Measurements from ENCODE around the gene ATP7B. TPM values are rescaled to one million over a fixed set of nuclear protein-coding genes. Genes with fewer than 3 reads are reported as not detected.

Gene ATP7B
- total RNA-seq, 2 experiments from 2014 or later: 0.85 to 1.2 TPM

- H3K4me1 ChIP-seq (ENCODE audit: insufficient read depth, low read length): peaks cover 31% of the 10 kb centered on the region
- ChIA-PET CTCF (no interaction called here), POLR2A (interaction anchor here (0.7 kb wide), 1 partner anchor 44 kb away, joined by 3 read pairs; the partner anchor contains the start of genes ALG11 and ATP7B)
- Mint-ChIP-seq H3K9me3 (no peaks in the 10 kb centered on the region), H3K36me3 (ENCODE audit: low read depth) (no peaks in the 10 kb centered on the region), H3K27me3 (no peaks in the 10 kb centered on the region), H3K4me3 (peak overlapping the region; percentile 27), H3K27ac (no peak overlapping the region), H3K4me1 (ENCODE audit: low read depth) (peaks cover 50% of the 10 kb centered on the region)
- no peak overlapping the region for H3K27ac ChIP-seq (ENCODE audit: low read depth in 1 of 2, low read length in 2 of 2)
- H3K36me3 ChIP-seq (ENCODE audit: insufficient read depth, low read length): no peaks in the 10 kb centered on the region
- DNase-seq (no peak), ATAC-seq (ENCODE audit: poor library complexity) (no peak)
- TF ChIP-seq, protein P1, sequence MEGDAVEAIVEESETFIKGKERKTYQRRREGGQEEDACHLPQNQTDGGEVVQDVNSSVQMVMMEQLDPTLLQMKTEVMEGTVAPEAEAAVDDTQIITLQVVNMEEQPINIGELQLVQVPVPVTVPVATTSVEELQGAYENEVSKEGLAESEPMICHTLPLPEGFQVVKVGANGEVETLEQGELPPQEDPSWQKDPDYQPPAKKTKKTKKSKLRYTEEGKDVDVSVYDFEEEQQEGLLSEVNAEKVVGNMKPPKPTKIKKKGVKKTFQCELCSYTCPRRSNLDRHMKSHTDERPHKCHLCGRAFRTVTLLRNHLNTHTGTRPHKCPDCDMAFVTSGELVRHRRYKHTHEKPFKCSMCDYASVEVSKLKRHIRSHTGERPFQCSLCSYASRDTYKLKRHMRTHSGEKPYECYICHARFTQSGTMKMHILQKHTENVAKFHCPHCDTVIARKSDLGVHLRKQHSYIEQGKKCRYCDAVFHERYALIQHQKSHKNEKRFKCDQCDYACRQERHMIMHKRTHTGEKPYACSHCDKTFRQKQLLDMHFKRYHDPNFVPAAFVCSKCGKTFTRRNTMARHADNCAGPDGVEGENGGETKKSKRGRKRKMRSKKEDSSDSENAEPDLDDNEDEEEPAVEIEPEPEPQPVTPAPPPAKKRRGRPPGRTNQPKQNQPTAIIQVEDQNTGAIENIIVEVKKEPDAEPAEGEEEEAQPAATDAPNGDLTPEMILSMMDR (IDR thresholded peaks at IDR 0.05): no peak
- H3K4me3 ChIP-seq (ENCODE audit: low read length): no peak overlapping the region
- H3K27me3 ChIP-seq (ENCODE audit: control insufficient read depth in 1 of 2, insufficient read depth in 2 of 2, low read length in 2 of 2): no peaks in the 10 kb centered on the region
- intact Hi-C loops (cut with DNase I, micrococcal nuclease): no loop called here
- H3K9me3 ChIP-seq (ENCODE audit: control insufficient read depth in 1 of 2, insufficient read depth in 1 of 2, low read length in 2 of 2): no peaks in the 10 kb centered on the region
Observed at GRCh38 chr13:51967482-51968446, 43.5 kb downstream of the ATP7B start.

- H3K4me1 Mint-ChIP-seq (ENCODE audit: low read depth): peaks cover 50% of the 10 kb centered on the region
- Histone ChIP-seq H3K27ac (ENCODE audit: low read depth in 1 of 2, low read length in 2 of 2) (no peak overlapping the region), H3K27me3 (ENCODE audit: control insufficient read depth in 1 of 2, insufficient read depth in 2 of 2, low read length in 2 of 2) (no peaks in the 10 kb centered on the region), H3K36me3 (ENCODE audit: insufficient read depth, low read length) (no peaks in the 10 kb centered on the region), H3K4me1 (ENCODE audit: insufficient read depth, low read length) (peaks cover 31% of the 10 kb centered on the region), H3K9me3 (ENCODE audit: control insufficient read depth in 1 of 2, insufficient read depth in 1 of 2, low read length in 2 of 2) (no peaks in the 10 kb centered on the region), H3K4me3 (ENCODE audit: low read length) (no peak overlapping the region)
- TF ChIP-seq, protein P1 (IDR thresholded peaks at IDR 0.05): no peak
- peak overlapping the region; percentile 31 for H3K4me3 Mint-ChIP-seq
- no peaks in the 10 kb centered on the region for H3K9me3 Mint-ChIP-seq
- POLR2A ChIA-PET: no interaction called here
- CTCF ChIA-PET: no interaction called here
- DNase-seq: no peak
- H3K27ac Mint-ChIP-seq: peak overlapping the region; percentile 1
- ATAC-seq (ENCODE audit: poor library complexity): no peak
- no peaks in the 10 kb centered on the region for H3K27me3 Mint-ChIP-seq
- intact Hi-C loops (cut with DNase I, micrococcal nuclease): no loop called here
- H3K36me3 Mint-ChIP-seq (ENCODE audit: low read depth): no peaks in the 10 kb centered on the region
Observed at GRCh38 chr13:51966186-51966585, 45.1 kb downstream of the ATP7B start.

- Histone ChIP-seq H3K36me3 (ENCODE audit: insufficient read depth, low read length) (no peaks in the 10 kb centered on the region), H3K4me1 (ENCODE audit: insufficient read depth, low read length) (peaks cover 13% of the 10 kb centered on the region), H3K4me3 (ENCODE audit: low read length) (no peak overlapping the region), H3K9me3 (ENCODE audit: control insufficient read depth in 1 of 2, insufficient read depth in 1 of 2, low read length in 2 of 2) (no peaks in the 10 kb centered on the region), H3K27ac (ENCODE audit: low read depth in 1 of 2, low read length in 2 of 2) (no peak overlapping the region), H3K27me3 (ENCODE audit: control insufficient read depth in 1 of 2, insufficient read depth in 2 of 2, low read length in 2 of 2) (no peaks in the 10 kb centered on the region)
- ATAC-seq (ENCODE audit: poor library complexity) (no peak), DNase-seq (no peak)
- H3K9me3 Mint-ChIP-seq: no peaks in the 10 kb centered on the region
- intact Hi-C loops (cut with DNase I, micrococcal nuclease): no loop called here
- no peak overlapping the region for H3K4me3 Mint-ChIP-seq
- TF ChIP-seq, protein P1 (IDR thresholded peaks at IDR 0.05): no peak
- peaks cover 13% of the 10 kb centered on the region for H3K4me1 Mint-ChIP-seq (ENCODE audit: low read depth)
- no peak overlapping the region for H3K27ac Mint-ChIP-seq
- H3K36me3 Mint-ChIP-seq (ENCODE audit: low read depth): no peaks in the 10 kb centered on the region
- CTCF ChIA-PET: no interaction called here
- POLR2A ChIA-PET: no interaction called here
- H3K27me3 Mint-ChIP-seq: no peaks in the 10 kb centered on the region
Observed at GRCh38 chr13:51961493-51962403, 49.5 kb downstream of the ATP7B start.

All from CD4-positive, alpha-beta T cell (primary cell).